ENCODE results near the gene CMTM8.

Gene CMTM8

GRCh38 chr3:32406486-32407408 is 168.3 kb downstream of the CMTM8 start:
- DNase-seq (ENCODE audit: low read depth in 3 of 3): no peak

GRCh38 chr3:32410367-32411246 is 172.1 kb downstream of the CMTM8 start:
- DNase-seq (ENCODE audit: low read depth in 3 of 3): no peak

- DNase-seq (ENCODE audit: low read depth in 3 of 3): no peak
Observed at GRCh38 chr3:32411442-32411841, 173.0 kb downstream of the CMTM8 start.

- DNase-seq (ENCODE audit: low read depth in 3 of 3): no peak
Observed at GRCh38 chr3:32412887-32413286, 174.4 kb downstream of the CMTM8 start.

GRCh38 chr3:32413845-32414521 is 175.5 kb downstream of the CMTM8 start:
- DNase-seq (ENCODE audit: low read depth in 3 of 3): no peak

GRCh38 chr3:32414522-32415202 is 176.2 kb downstream of the CMTM8 start:
- DNase-seq (ENCODE audit: low read depth in 3 of 3): no peak

DNA sequence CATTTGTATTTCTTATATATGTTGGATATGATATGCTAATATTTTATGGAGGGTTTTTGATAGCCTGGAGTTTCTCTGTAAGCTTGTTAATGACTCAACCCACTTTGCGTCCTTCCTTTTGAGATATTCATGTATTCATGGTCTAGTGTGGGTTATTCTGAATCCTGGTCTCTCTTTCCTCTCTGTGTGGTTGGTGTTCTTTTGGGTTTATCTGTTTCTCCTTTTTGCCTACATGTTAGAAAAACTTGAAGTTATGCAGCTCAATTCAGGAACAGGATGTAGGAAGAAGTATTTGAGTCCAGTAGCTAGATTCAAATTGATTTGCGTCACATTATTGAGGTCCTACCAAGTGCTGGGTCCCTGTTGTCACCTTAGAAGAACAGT is 181.3 kb downstream of the CMTM8 start:
- no peak for DNase-seq (ENCODE audit: low read depth in 3 of 3)

Data from stimulated activated CD4-positive, alpha-beta T cell treated with anti-CD3 and anti-CD28 coated beads, TNF-alpha, amount 100 ng/mL, for 4 hours (primary cell).